ENCODE results near the gene MFAP5.
"Not testable (repeated sequence)": the region's sequence is repeated elsewhere in the genome, so short reads cannot be mapped to it uniquely, and the experiment has no call there.

GRCh38 chr12:8635342-8636006 lies 27.2 kb downstream of the MFAP5 start:
- not testable (repeated sequence) for TF ChIP-seq CTCF (IDR thresholded peaks at IDR 0.05); JUN (CRISPR knock-in tag; IDR thresholded peaks at IDR 0.05); NR1H2 (CRISPR knock-in tag; IDR thresholded peaks at IDR 0.05); HMGXB4 (CRISPR knock-in tag; IDR thresholded peaks at IDR 0.05); STAT6 (CRISPR knock-in tag; conservative IDR thresholded peaks at IDR 0.05; ENCODE audit: low read depth); RORB (CRISPR knock-in tag; IDR thresholded peaks at IDR 0.05); FOXP1 (CRISPR knock-in tag; IDR thresholded peaks at IDR 0.05; ENCODE audit: borderline replicate concordance); NR3C1 (CRISPR knock-in tag; conservative IDR thresholded peaks at IDR 0.05; ENCODE audit: low read depth); SMAD3 (CRISPR knock-in tag; IDR thresholded peaks at IDR 0.05; ENCODE audit: borderline replicate concordance); ATF1 (CRISPR knock-in tag; IDR thresholded peaks at IDR 0.05); USF2 (CRISPR knock-in tag; IDR thresholded peaks at IDR 0.05)
- TF ChIP-seq, protein P1, sequence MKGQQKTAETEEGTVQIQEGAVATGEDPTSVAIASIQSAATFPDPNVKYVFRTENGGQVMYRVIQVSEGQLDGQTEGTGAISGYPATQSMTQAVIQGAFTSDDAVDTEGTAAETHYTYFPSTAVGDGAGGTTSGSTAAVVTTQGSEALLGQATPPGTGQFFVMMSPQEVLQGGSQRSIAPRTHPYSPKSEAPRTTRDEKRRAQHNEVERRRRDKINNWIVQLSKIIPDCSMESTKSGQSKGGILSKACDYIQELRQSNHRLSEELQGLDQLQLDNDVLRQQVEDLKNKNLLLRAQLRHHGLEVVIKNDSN (CRISPR knock-in tag; IDR thresholded peaks at IDR 0.05) = not testable (repeated sequence)
- TF ChIP-seq, protein P2, sequence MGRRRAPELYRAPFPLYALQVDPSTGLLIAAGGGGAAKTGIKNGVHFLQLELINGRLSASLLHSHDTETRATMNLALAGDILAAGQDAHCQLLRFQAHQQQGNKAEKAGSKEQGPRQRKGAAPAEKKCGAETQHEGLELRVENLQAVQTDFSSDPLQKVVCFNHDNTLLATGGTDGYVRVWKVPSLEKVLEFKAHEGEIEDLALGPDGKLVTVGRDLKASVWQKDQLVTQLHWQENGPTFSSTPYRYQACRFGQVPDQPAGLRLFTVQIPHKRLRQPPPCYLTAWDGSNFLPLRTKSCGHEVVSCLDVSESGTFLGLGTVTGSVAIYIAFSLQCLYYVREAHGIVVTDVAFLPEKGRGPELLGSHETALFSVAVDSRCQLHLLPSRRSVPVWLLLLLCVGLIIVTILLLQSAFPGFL (CRISPR knock-in tag; IDR thresholded peaks at IDR 0.05; ENCODE audit: borderline replicate concordance) = not testable (repeated sequence)

All from WTC11 (cell line).